ENCODE data around the gene ELOVL3. TPM values are rescaled to one million over a fixed set of nuclear protein-coding genes. Genes with fewer than 3 reads are reported as not detected.

Gene ELOVL3
- total RNA-seq: under 1 TPM in 1 of 2 donors, not detected in 1; 0.50 TPM

- H3K27ac Mint-ChIP-seq: peak within 1 kb of the TSS in 1 of 2 donors; percentile 87
- no peaks in the 10 kb centered on the region for H3K36me3 Mint-ChIP-seq
- ATAC-seq: peak; percentile 85 to 89
- H3K9me3 Mint-ChIP-seq: no peaks in the 10 kb centered on the region
- peak; percentile 82 for DNase-seq (ENCODE audit: low spot score in 2 of 2)
Observed at GRCh38 chr10:102225646-102226541, at the start of gene ELOVL3. ELOVL3 (plus strand) TSS chr10:102226299; CDS start chr10:102226549, 250 bp downstream.

GRCh38 chr10:102184606-102185005 lies 41.5 kb upstream of the ELOVL3 start:
- H3K27ac Mint-ChIP-seq: no peak overlapping the region
- no peak for ATAC-seq
- no peak for DNase-seq (ENCODE audit: low spot score in 2 of 2)
- peaks cover 0 to 17% of the 10 kb centered on the region in 2 donors for H3K9me3 Mint-ChIP-seq
- peaks cover 0 to 12% of the 10 kb centered on the region in 2 donors for H3K36me3 Mint-ChIP-seq

GRCh38 chr10:102185272-102185671 lies 40.8 kb upstream of the ELOVL3 start:
- Mint-ChIP-seq H3K36me3 (peaks cover 0 to 12% of the 10 kb centered on the region in 2 donors), H3K9me3 (peaks cover 0 to 17% of the 10 kb centered on the region in 2 donors), H3K27ac (no peak overlapping the region)
- ATAC-seq: no peak
- DNase-seq (ENCODE audit: low spot score in 2 of 2): no peak

- Mint-ChIP-seq H3K9me3 (peaks cover 0 to 17% of the 10 kb centered on the region in 2 donors), H3K27ac (no peak overlapping the region), H3K36me3 (peaks cover 0 to 12% of the 10 kb centered on the region in 2 donors)
- no peak for DNase-seq (ENCODE audit: low spot score in 2 of 2)
- ATAC-seq: no peak
Observed at GRCh38 chr10:102185811-102186527, 40.1 kb upstream of the ELOVL3 start.

- no peak overlapping the region for H3K27ac Mint-ChIP-seq
- H3K36me3 Mint-ChIP-seq: peaks cover 0 to 30% of the 10 kb centered on the region in 2 donors
Observed at GRCh38 chr10:102188298-102188940, 37.7 kb upstream of the ELOVL3 start.

GRCh38 chr10:102188941-102189898 lies 36.9 kb upstream of the ELOVL3 start:
- ATAC-seq (peak; percentile 51 to 91), DNase-seq (ENCODE audit: low spot score in 2 of 2) (peak in 1 of 2 donors; percentile 7)
- H3K27ac Mint-ChIP-seq: peak overlapping the region in 1 of 2 donors; percentile 4
- H3K9me3 Mint-ChIP-seq: peaks cover 10 to 33% of the 10 kb centered on the region in 2 donors
- H3K36me3 Mint-ChIP-seq: peaks cover 0 to 29% of the 10 kb centered on the region in 2 donors

More at GRCh38 chr10:102188298-102188940, 37.7 kb upstream of the ELOVL3 start:
- ATAC-seq (no peak), DNase-seq (ENCODE audit: low spot score in 2 of 2) (no peak)
- H3K9me3 Mint-ChIP-seq: peaks cover 10 to 34% of the 10 kb centered on the region in 2 donors

GRCh38 chr10:102191956-102192355 lies 34.1 kb upstream of the ELOVL3 start:
- no peak for DNase-seq (ENCODE audit: low spot score in 2 of 2)
- H3K36me3 Mint-ChIP-seq: peaks cover 0 to 18% of the 10 kb centered on the region in 2 donors
- ATAC-seq: no peak
- no peak overlapping the region for H3K27ac Mint-ChIP-seq
- H3K9me3 Mint-ChIP-seq: peaks cover 10 to 17% of the 10 kb centered on the region in 2 donors

- H3K9me3 Mint-ChIP-seq: peaks cover 10 to 17% of the 10 kb centered on the region in 2 donors
- H3K36me3 Mint-ChIP-seq: peaks cover 0 to 18% of the 10 kb centered on the region in 2 donors
- DNase-seq (ENCODE audit: low spot score in 2 of 2) (no peak), ATAC-seq (no peak)
- H3K27ac Mint-ChIP-seq: no peak overlapping the region
Observed at GRCh38 chr10:102195296-102195870, 30.7 kb upstream of the ELOVL3 start.

- DNase-seq (ENCODE audit: low spot score in 2 of 2): peak in 1 of 2 donors; percentile 7
- peak overlapping the region in 1 of 2 donors; percentile 56 for H3K27ac Mint-ChIP-seq
- H3K9me3 Mint-ChIP-seq: peaks cover 3 to 11% of the 10 kb centered on the region in 2 donors
- ATAC-seq: peak; percentile 94 to 98
- H3K36me3 Mint-ChIP-seq: peaks cover 0 to 9% of the 10 kb centered on the region in 2 donors
Observed at GRCh38 chr10:102196893-102197292, 29.2 kb upstream of the ELOVL3 start.

- DNase-seq (ENCODE audit: low spot score in 2 of 2) (no peak), ATAC-seq (no peak)
- peaks cover 0 to 6% of the 10 kb centered on the region in 2 donors for H3K9me3 Mint-ChIP-seq
- no peak overlapping the region for H3K27ac Mint-ChIP-seq
- H3K36me3 Mint-ChIP-seq: peaks cover 0 to under 1% of the 10 kb centered on the region in 2 donors
Observed at GRCh38 chr10:102198027-102198426, 28.1 kb upstream of the ELOVL3 start.

GRCh38 chr10:102200751-102201640 lies 25.1 kb upstream of the ELOVL3 start:
- peaks cover 12 to 18% of the 10 kb centered on the region in 2 donors for H3K36me3 Mint-ChIP-seq
- H3K27ac Mint-ChIP-seq: no peak overlapping the region
- DNase-seq (ENCODE audit: low spot score in 2 of 2): no peak

GRCh38 chr10:102202386-102202785 lies 23.7 kb upstream of the ELOVL3 start:
- no peak for ATAC-seq
- Mint-ChIP-seq H3K9me3 (peaks cover 0 to 16% of the 10 kb centered on the region in 2 donors), H3K27ac (peak overlapping the region in 1 of 2 donors; percentile 33), H3K36me3 (peaks cover 12 to 18% of the 10 kb centered on the region in 2 donors)
- DNase-seq (ENCODE audit: low spot score in 2 of 2): no peak

More at GRCh38 chr10:102200751-102201640, 25.1 kb upstream of the ELOVL3 start:
- H3K9me3 Mint-ChIP-seq: peaks cover 0 to 16% of the 10 kb centered on the region in 2 donors
- no peak for ATAC-seq

- ATAC-seq (no peak), DNase-seq (ENCODE audit: low spot score in 2 of 2) (no peak)
- peaks cover 0 to 6% of the 10 kb centered on the region in 2 donors for H3K9me3 Mint-ChIP-seq
- H3K36me3 Mint-ChIP-seq: peaks cover 11 to 12% of the 10 kb centered on the region in 2 donors
- no peak overlapping the region for H3K27ac Mint-ChIP-seq
Observed at GRCh38 chr10:102208311-102209035, 17.6 kb upstream of the ELOVL3 start.
